IPS DF 4.7 (cell line): Measurements from ENCODE around the gene IGSF8.

ENCODE experiments used
- DNase-seq: peaks from one replicate; pipeline ENCODE4 v3.0.0-alpha.2; 2013; ENCODE audit warnings: low spot score; ENCODE audit errors: extremely low read depth

Gene IGSF8

GRCh38 chr1:160097911-160098851 lies at the start of gene IGSF8:
Gene IGSF8, minus strand, starts transcription at chr1:160098619. Its CDS starts 147 bp downstream, at chr1:160098472.
- DNase-seq: no peak

GRCh38 chr1:160148121-160148520 lies 49.7 kb upstream of the IGSF8 start:
- DNase-seq: no peak

- no peak for DNase-seq
These were observed 47.7 kb upstream of the IGSF8 start for GRCh38 chr1:160146107-160146506.

GRCh38 chr1:160144921-160145320 lies 46.5 kb upstream of the IGSF8 start:
- no peak for DNase-seq

- DNase-seq: no peak
These were observed 45.3 kb upstream of the IGSF8 start for GRCh38 chr1:160143695-160144094.

GRCh38 chr1:160139840-160140239 lies 41.4 kb upstream of the IGSF8 start:
- no peak for DNase-seq

- DNase-seq: no peak
These were observed 38.9 kb upstream of the IGSF8 start for GRCh38 chr1:160137216-160137862.

GRCh38 chr1:160136926-160137200 lies 38.4 kb upstream of the IGSF8 start:
- DNase-seq: no peak

GRCh38 chr1:160136121-160136925 lies 37.9 kb upstream of the IGSF8 start:
- DNase-seq: no peak

- no peak for DNase-seq
These were observed 36.6 kb upstream of the IGSF8 start for GRCh38 chr1:160134791-160135572.

- no peak for DNase-seq
These were observed 35.8 kb upstream of the IGSF8 start for GRCh38 chr1:160133990-160134770.

- DNase-seq: no peak
These were observed 33.6 kb upstream of the IGSF8 start for GRCh38 chr1:160131803-160132565.

- DNase-seq: no peak
These were observed 32.5 kb upstream of the IGSF8 start for GRCh38 chr1:160130939-160131338.

GRCh38 chr1:160130486-160130885 lies 32.1 kb upstream of the IGSF8 start:
- no peak for DNase-seq

GRCh38 chr1:160129966-160130365 lies 31.5 kb upstream of the IGSF8 start:
- no peak for DNase-seq

- no peak for DNase-seq
These were observed 31.1 kb upstream of the IGSF8 start for GRCh38 chr1:160129558-160129957.

GRCh38 chr1:160129046-160129445 lies 30.6 kb upstream of the IGSF8 start:
- no peak for DNase-seq

GRCh38 chr1:160128636-160129035 lies 30.2 kb upstream of the IGSF8 start:
- no peak for DNase-seq

- no peak for DNase-seq
These were observed 29.6 kb upstream of the IGSF8 start for GRCh38 chr1:160127865-160128523.
